ENCODE data around the gene VPS37D. TPM values are rescaled to one million over a fixed set of nuclear protein-coding genes. Genes with fewer than 3 reads are reported as not detected.

Gene VPS37D
- total and polyA plus RNA-seq, 2 of the 4 experiments (the other 2 are of a cell fraction): 2.3 to 3.1 TPM

DNA sequence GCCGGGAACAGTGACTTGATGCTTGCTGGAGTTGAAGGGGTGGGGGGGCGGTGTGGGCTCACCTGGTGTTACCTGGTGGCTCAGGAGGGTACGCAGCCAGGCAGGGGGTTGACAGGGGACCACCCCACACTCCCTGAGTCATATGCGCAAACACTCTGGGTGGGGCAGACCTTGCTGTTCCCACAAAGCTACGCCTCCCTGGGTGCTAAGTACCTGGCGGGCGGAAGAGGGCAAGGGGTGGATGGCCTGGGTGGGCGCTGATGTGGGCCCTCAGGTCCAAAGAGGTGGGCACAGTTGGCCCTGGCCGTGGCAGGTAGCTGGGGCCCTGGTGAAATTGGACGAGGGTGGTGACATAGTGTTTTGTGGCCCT, 37.9 kb downstream of the VPS37D start:
- Histone ChIP-seq H3K14ac (replicated peaks; ENCODE audit: low read depth, low read length) (no peak overlapping the region), H3K56ac (ENCODE audit: extremely low read depth, insufficient read depth, low read length) (no peak overlapping the region), H4K8ac (ENCODE audit: low read depth in 2 of 2, low read length in 2 of 2) (no peak overlapping the region), H2AK9ac (replicated peaks; ENCODE audit: low read depth, low read length, poor library complexity) (peak overlapping the region; percentile 89), H3K27ac (ENCODE audit: insufficient read depth, low read length) (no peak overlapping the region), H3K4me3 (ENCODE audit: insufficient read depth, low read depth, low read length) (no peak overlapping the region), H3K27me3 (ENCODE audit: control insufficient read depth, insufficient read depth, low read length) (no peaks in the 10 kb centered on the region), H2BK5ac (ENCODE audit: low read depth, low read length, poor library complexity, severe bottlenecking) (no peak overlapping the region), H4K91ac (ENCODE audit: insufficient read depth, low read depth, low read length) (no peak overlapping the region), H4K20me1 (ENCODE audit: insufficient read depth, low read length) (peaks cover 65% of the 10 kb centered on the region), H2BK15ac (ENCODE audit: low read depth, low read length) (no peak overlapping the region), H3K23ac (ENCODE audit: low read depth, low read length) (no peak overlapping the region), H3K18ac (ENCODE audit: low read depth, low read length) (no peak overlapping the region), H2BK120ac (ENCODE audit: low read depth, low read length) (no peak overlapping the region), H3K4me1 (ENCODE audit: control insufficient read depth, insufficient read depth, low read length) (peaks cover 8% of the 10 kb centered on the region), H3K9me3 (ENCODE audit: control insufficient read depth, insufficient read depth, low read length) (no peaks in the 10 kb centered on the region), H2AFZ (replicated peaks; ENCODE audit: low read length, poor library complexity) (no peak overlapping the region), H3K36me3 (ENCODE audit: control insufficient read depth, insufficient read depth, low read length) (peaks cover 37% of the 10 kb centered on the region), H3K4me2 (ENCODE audit: low read depth, low read length) (no peak overlapping the region), H3K9me1 (ENCODE audit: insufficient read depth, low read length) (peaks cover 9% of the 10 kb centered on the region; the same call in 1 of the 2 replicates), H3K4ac (ENCODE audit: low read depth, low read length) (no peak overlapping the region), H3K9ac (ENCODE audit: low read depth, low read length) (no peak overlapping the region), H2AK5ac (ENCODE audit: low read depth, low read length) (0 out of 2 replicates have a peak overlapping the region, but pooled peaks have one; percentile 16), H3K79me1 (ENCODE audit: low read depth in 1 of 2, low read length in 2 of 2) (peaks cover 11 to 50% of the 10 kb centered on the region in 2 experiments; a peak in 3 of 4 replicates), H2BK20ac (ENCODE audit: low read depth, low read length) (no peak overlapping the region), H4K5ac (ENCODE audit: low read depth, low read length) (no peak overlapping the region)
- 100% methylated on average over 2 of the region's 10 CpGs; no CpG with 5 or more reads in 1 of the 2 experiments for WGBS, 2 experiments (ENCODE audit: extremely low coverage in 2 of 2, insufficient read length in 1 of 2)
- BruUV-seq (replicated peaks): no TSS peak
- in situ Hi-C loops (cut with MboI; ENCODE audit: low sequenced_read_pairs) (no loop called here), dilution Hi-C loops (cut with HindIII; ENCODE audit: low sequenced_read_pairs, unreplicated experiment) (no loop called here), intact Hi-C loops (cut with micrococcal nuclease) (no loop called here)
- ChIA-PET CTCF (no interaction called here), POLR2A (ENCODE audit: unreplicated experiment) (no interaction called here)
- ATAC-seq (ENCODE audit: low read depth): no peak
- DNase-seq: no peak
- TF ChIP-seq CHD1 (IDR thresholded peaks at IDR 0.05; ENCODE audit: low read depth, low read length) (no peak), RCOR1 (IDR thresholded peaks at IDR 0.05; ENCODE audit: insufficient replicate concordance, low read length) (no peak), MXI1 (IDR thresholded peaks at IDR 0.05; ENCODE audit: borderline replicate concordance, low read depth, low read length) (no peak), MAZ (IDR thresholded peaks at IDR 0.05; ENCODE audit: borderline replicate concordance, low read depth, low read length) (no peak), MAFK (IDR thresholded peaks at IDR 0.05; ENCODE audit: low read depth, low read length) (no peak), CEBPB (IDR thresholded peaks at IDR 0.05; ENCODE audit: low read depth, low read length) (no peak), FOS (IDR thresholded peaks at IDR 0.05; ENCODE audit: low read depth, low read length) (no peak), RFX5 (IDR thresholded peaks at IDR 0.05; ENCODE audit: low read depth, low read length) (no peak), BHLHE40 (IDR thresholded peaks at IDR 0.05; ENCODE audit: low read depth, low read length) (no peak), POLR2A (IDR thresholded peaks at IDR 0.05; ENCODE audit: low read depth, low read length) (no peak), NFE2L2 (IDR thresholded peaks at IDR 0.05; ENCODE audit: low read depth, low read length) (no peak), SMC3 (IDR thresholded peaks at IDR 0.05; ENCODE audit: low read depth, low read length) (no peak), RAD21 (IDR thresholded peaks at IDR 0.05; ENCODE audit: low read length) (no peak)
- TF ChIP-seq, protein P1, sequence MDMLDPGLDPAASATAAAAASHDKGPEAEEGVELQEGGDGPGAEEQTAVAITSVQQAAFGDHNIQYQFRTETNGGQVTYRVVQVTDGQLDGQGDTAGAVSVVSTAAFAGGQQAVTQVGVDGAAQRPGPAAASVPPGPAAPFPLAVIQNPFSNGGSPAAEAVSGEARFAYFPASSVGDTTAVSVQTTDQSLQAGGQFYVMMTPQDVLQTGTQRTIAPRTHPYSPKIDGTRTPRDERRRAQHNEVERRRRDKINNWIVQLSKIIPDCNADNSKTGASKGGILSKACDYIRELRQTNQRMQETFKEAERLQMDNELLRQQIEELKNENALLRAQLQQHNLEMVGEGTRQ (IDR thresholded peaks at IDR 0.05; ENCODE audit: low read depth, low read length): no peak
- TF ChIP-seq, protein P2, sequence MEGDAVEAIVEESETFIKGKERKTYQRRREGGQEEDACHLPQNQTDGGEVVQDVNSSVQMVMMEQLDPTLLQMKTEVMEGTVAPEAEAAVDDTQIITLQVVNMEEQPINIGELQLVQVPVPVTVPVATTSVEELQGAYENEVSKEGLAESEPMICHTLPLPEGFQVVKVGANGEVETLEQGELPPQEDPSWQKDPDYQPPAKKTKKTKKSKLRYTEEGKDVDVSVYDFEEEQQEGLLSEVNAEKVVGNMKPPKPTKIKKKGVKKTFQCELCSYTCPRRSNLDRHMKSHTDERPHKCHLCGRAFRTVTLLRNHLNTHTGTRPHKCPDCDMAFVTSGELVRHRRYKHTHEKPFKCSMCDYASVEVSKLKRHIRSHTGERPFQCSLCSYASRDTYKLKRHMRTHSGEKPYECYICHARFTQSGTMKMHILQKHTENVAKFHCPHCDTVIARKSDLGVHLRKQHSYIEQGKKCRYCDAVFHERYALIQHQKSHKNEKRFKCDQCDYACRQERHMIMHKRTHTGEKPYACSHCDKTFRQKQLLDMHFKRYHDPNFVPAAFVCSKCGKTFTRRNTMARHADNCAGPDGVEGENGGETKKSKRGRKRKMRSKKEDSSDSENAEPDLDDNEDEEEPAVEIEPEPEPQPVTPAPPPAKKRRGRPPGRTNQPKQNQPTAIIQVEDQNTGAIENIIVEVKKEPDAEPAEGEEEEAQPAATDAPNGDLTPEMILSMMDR (conservative IDR thresholded peaks at IDR 0.05; ENCODE audit: low read depth, low read length): no peak
- TF ChIP-seq, protein P3, sequence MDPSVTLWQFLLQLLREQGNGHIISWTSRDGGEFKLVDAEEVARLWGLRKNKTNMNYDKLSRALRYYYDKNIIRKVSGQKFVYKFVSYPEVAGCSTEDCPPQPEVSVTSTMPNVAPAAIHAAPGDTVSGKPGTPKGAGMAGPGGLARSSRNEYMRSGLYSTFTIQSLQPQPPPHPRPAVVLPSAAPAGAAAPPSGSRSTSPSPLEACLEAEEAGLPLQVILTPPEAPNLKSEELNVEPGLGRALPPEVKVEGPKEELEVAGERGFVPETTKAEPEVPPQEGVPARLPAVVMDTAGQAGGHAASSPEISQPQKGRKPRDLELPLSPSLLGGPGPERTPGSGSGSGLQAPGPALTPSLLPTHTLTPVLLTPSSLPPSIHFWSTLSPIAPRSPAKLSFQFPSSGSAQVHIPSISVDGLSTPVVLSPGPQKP (IDR thresholded peaks at IDR 0.05; ENCODE audit: borderline replicate concordance, low read depth, low read length): no peak

Data from IMR-90 (cell line).